ENCODE measurements around the gene PROZ. TPM values are rescaled to one million over a fixed set of nuclear protein-coding genes. Genes with fewer than 3 reads are reported as not detected.
A peak's percentile ranks its signal among the peaks of the same experiment; 100 is the strongest.

PROZ gene
- total and polyA plus RNA-seq, 2 of the 13 experiments (the other 11 are each of a cell fraction or from before 2014, with no cell fraction given), result 5.6 to 22.5 TPM

DNA sequence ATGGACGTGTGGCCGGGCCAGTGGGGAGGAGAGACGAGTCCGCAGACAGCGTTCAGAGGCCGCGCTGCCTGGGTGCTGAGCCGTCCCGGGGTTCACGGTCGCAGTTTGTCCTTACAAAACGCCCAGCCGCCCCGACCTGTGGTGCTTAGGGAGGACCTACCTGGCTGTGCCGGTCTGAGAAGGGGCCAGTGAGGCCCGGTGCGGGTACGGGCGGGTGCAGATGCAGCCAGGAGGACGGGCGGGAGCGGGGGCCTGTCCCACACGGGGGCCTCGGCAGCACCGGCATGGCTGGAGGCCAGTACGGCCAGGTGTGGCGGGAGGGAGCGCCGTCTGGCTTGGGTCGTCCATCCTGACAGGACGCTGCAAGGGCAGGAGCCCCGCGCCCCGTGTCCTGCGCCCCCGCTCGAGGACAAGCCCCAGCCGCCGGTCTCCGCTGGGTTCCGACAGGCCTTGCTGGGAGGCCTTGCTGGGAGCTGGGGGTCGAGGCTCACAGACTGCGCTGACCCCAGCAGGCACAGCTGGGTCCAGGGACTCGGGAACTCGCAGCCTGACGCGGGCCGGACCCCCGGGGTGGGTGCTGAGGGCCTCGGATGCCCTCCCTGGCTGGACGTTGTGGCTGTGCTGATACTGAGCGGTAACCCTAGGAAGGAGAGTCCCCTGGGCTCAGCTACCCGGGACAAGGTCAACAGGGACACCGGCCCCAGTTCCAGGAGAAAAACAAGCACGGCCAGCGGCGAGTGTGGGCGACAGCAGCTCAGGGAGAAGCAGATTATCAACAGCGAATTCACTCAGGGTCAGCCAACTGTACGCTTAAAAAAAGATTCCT is 5.3 kb upstream of the PROZ start (continued):
- TF ChIP-seq, protein P1, sequence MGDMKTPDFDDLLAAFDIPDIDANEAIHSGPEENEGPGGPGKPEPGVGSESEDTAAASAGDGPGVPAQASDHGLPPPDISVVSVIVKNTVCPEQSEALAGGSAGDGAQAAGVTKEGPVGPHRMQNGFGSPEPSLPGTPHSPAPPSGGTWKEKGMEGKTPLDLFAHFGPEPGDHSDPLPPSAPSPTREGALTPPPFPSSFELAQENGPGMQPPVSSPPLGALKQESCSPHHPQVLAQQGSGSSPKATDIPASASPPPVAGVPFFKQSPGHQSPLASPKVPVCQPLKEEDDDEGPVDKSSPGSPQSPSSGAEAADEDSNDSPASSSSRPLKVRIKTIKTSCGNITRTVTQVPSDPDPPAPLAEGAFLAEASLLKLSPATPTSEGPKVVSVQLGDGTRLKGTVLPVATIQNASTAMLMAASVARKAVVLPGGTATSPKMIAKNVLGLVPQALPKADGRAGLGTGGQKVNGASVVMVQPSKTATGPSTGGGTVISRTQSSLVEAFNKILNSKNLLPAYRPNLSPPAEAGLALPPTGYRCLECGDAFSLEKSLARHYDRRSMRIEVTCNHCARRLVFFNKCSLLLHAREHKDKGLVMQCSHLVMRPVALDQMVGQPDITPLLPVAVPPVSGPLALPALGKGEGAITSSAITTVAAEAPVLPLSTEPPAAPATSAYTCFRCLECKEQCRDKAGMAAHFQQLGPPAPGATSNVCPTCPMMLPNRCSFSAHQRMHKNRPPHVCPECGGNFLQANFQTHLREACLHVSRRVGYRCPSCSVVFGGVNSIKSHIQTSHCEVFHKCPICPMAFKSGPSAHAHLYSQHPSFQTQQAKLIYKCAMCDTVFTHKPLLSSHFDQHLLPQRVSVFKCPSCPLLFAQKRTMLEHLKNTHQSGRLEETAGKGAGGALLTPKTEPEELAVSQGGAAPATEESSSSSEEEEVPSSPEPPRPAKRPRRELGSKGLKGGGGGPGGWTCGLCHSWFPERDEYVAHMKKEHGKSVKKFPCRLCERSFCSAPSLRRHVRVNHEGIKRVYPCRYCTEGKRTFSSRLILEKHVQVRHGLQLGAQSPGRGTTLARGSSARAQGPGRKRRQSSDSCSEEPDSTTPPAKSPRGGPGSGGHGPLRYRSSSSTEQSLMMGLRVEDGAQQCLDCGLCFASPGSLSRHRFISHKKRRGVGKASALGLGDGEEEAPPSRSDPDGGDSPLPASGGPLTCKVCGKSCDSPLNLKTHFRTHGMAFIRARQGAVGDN (CRISPR knock-in tag; IDR thresholded peaks at IDR 0.05), result peak; percentile 96
- TF ChIP-seq ZNF543 (CRISPR knock-in tag; IDR thresholded peaks at IDR 0.05) (peak; percentile 69; the same call in 1 of the 2 replicates), ZNF18 (CRISPR knock-in tag; IDR thresholded peaks at IDR 0.05; ENCODE audit: insufficient replicate concordance) (peak; percentile 44), POGK (CRISPR knock-in tag; conservative IDR thresholded peaks at IDR 0.05) (peak; percentile 64; the same call in 1 of the 2 replicates), CHCHD3 (CRISPR knock-in tag; IDR thresholded peaks at IDR 0.05) (0 out of 2 replicates have a peak, but pooled peaks have one; percentile 75), ZNF816 (CRISPR knock-in tag; IDR thresholded peaks at IDR 0.05; ENCODE audit: borderline replicate concordance) (0 out of 2 replicates have a peak, but pooled peaks have one; percentile 18), ZC3H4 (CRISPR knock-in tag; IDR thresholded peaks at IDR 0.05; ENCODE audit: borderline replicate concordance) (peak; percentile 90), NFYB (CRISPR knock-in tag; IDR thresholded peaks at IDR 0.05) (peak; percentile 46; the same call in 1 of the 2 replicates), ZNF678 (CRISPR knock-in tag; IDR thresholded peaks at IDR 0.05) (no peak), ZNF441 (CRISPR knock-in tag; IDR thresholded peaks at IDR 0.05; ENCODE audit: borderline replicate concordance) (0 out of 2 replicates have a peak, but pooled peaks have one; percentile 38), ZNF768 (CRISPR knock-in tag; IDR thresholded peaks at IDR 0.05) (peak; percentile 50; the same call in 1 of the 2 replicates), ZNF350 (CRISPR knock-in tag; IDR thresholded peaks at IDR 0.05; ENCODE audit: borderline replicate concordance, low read depth) (0 out of 2 replicates have a peak, but pooled peaks have one; percentile 48), ZNF547 (CRISPR knock-in tag; IDR thresholded peaks at IDR 0.05) (no peak), TRIM22 (IDR thresholded peaks at IDR 0.05) (no peak)
- TF ChIP-seq, protein P2, sequence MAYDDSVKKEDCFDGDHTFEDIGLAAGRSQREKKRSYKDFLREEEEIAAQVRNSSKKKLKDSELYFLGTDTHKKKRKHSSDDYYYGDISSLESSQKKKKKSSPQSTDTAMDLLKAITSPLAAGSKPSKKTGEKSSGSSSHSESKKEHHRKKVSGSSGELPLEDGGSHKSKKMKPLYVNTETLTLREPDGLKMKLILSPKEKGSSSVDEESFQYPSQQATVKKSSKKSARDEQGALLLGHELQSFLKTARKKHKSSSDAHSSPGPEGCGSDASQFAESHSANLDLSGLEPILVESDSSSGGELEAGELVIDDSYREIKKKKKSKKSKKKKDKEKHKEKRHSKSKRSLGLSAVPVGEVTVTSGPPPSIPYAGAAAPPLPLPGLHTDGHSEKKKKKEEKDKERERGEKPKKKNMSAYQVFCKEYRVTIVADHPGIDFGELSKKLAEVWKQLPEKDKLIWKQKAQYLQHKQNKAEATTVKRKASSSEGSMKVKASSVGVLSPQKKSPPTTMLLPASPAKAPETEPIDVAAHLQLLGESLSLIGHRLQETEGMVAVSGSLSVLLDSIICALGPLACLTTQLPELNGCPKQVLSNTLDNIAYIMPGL (CRISPR knock-in tag; IDR thresholded peaks at IDR 0.05; ENCODE audit: borderline replicate concordance in 1 of 2, low read depth in 1 of 2), result 0 out of 4 replicates have a peak, but pooled peaks of 1 of the 2 experiments have one; percentile 61

All from HepG2 (cell line).